GM12878 (cell line): ENCODE results near the gene NEO1. TPM values are rescaled to one million over a fixed set of nuclear protein-coding genes. Genes with fewer than 3 reads are reported as not detected.

ENCODE experiments used
- ATAC-seq: fragments of 200-7000 bp; cut with Tn5 transposase; 3 replicates; pipeline ENCODE4 v1.9.1; 2020; ENCODE audit warnings: mild to moderate bottlenecking, moderate library complexity
- BruUV-seq: library from RNA; stranded (reverse); fragments of 400-500 nt; replicated peaks from 2 replicates; lab custom pipeline; 2021; lab: Mats Ljungman, UMichigan
- CTCF ChIA-PET: fragments of 300-600 bp; sonication (Branson Sonifier 250); formaldehyde crosslinking; extraction: SDS; loops from one replicate; lab custom pipeline; 2021; ENCODE audit warnings: inconsistent platforms; lab: Yijun Ruan, JAX
- POLR2A ChIA-PET: fragments of 350-600 bp; formaldehyde crosslinking; extraction: SDS; loops from one replicate; lab custom pipeline; 2021; ENCODE audit warnings: inconsistent platforms; lab: Charles Lee
- RAD21 ChIA-PET: fragments of 300-600 bp; sonication (Branson Sonifier 250); formaldehyde crosslinking; loops from one replicate; lab custom pipeline; 2023; ENCODE audit warnings: antibody characterized with exemption; ENCODE audit not compliant: unreplicated experiment; lab: Charles Lee
- SMC1A ChIA-PET: fragments of 300-600 bp; sonication (Branson Sonifier 250); formaldehyde crosslinking; loops from one replicate; lab custom pipeline; 2023; ENCODE audit not compliant: unreplicated experiment, uncharacterized antibody; lab: Charles Lee
- DNase-seq: peaks from one replicate; pipeline ENCODE4 v3.0.0-alpha.2; 2011; ENCODE audit warnings: low read depth, low spot score
- FAIRE-seq: peaks from 3 replicates; lab custom pipeline; 2011; peaks lifted over from hg19 to GRCh38; lab: Jason Lieb, UNC
- H2AFZ ChIP-seq: 2 replicates; pipeline ENCODE4 v1.6.0; 2011; ENCODE audit warnings: low read depth, low read length, control low read depth; ENCODE audit not compliant: control insufficient read depth
- H3K27ac ChIP-seq: 2 replicates; pipeline ENCODE4 v1.5.1; 2011; ENCODE audit warnings: control low read depth; ENCODE audit not compliant: control insufficient read depth, insufficient read depth
- H3K27me3 ChIP-seq, 2 experiments: replicated peaks in 1 of 2; 2 replicates each; pipeline versions ENCODE4 v1.6.0 to v1.6.1; 2011; ENCODE audit warnings: low read length in 1 of 2; ENCODE audit not compliant: control insufficient read depth in 2 of 2, insufficient read depth in 2 of 2
- H3K36me3 ChIP-seq, 2 experiments: 2 replicates each; pipeline ENCODE4 v1.5.1; 2011; ENCODE audit warnings: low read length in 1 of 2; ENCODE audit not compliant: control insufficient read depth in 2 of 2, insufficient read depth in 2 of 2
- H3K4me1 ChIP-seq: 2 replicates; pipeline ENCODE4 v1.6.1; 2011; ENCODE audit warnings: mild to moderate bottlenecking, low read length, moderate library complexity, mixed read lengths; ENCODE audit not compliant: control insufficient read depth, insufficient read depth
- H3K4me2 ChIP-seq: 2 replicates; pipeline ENCODE4 v1.6.0; 2011; ENCODE audit warnings: control low read depth; ENCODE audit not compliant: control insufficient read depth, insufficient read depth
- H3K4me3 ChIP-seq: fragments of 200-600 bp; sonication (generic); 2 replicates; pipeline ENCODE4 v1.5.1; 2016
- H3K79me2 ChIP-seq: 2 replicates; pipeline ENCODE4 v1.6.0; 2011; ENCODE audit warnings: low read length; ENCODE audit not compliant: control insufficient read depth, insufficient read depth
- H3K9ac ChIP-seq: 2 replicates; pipeline ENCODE4 v1.8.0; 2011; ENCODE audit warnings: low read length, control low read depth, mixed read lengths; ENCODE audit not compliant: control insufficient read depth, insufficient read depth
- H3K9me3 ChIP-seq: replicated peaks from 3 replicates; pipeline ENCODE4 v1.5.1; 2011; ENCODE audit warnings: mild to moderate bottlenecking, low read length; ENCODE audit not compliant: control insufficient read depth, insufficient read depth
- H4K20me1 ChIP-seq: 2 replicates; pipeline ENCODE4 v1.6.0; 2011; ENCODE audit not compliant: control insufficient read depth, insufficient read depth
- ASH2L ChIP-seq: fragments of 300-600, 200-600 bp; sonication (generic); IDR thresholded peaks from 2 replicates; pipeline ENCODE4 v1.6.1; 2017; ENCODE audit warnings: low read depth, mild to moderate bottlenecking, borderline replicate concordance
- ATF7 ChIP-seq: fragments of 450-650 bp; IDR thresholded peaks from 2 replicates; pipeline ENCODE4 v1.6.1; 2016; ENCODE audit warnings: low read depth, mild to moderate bottlenecking
- BHLHE40 ChIP-seq, 2 experiments: fragments of 450-650 bp in 1 of 2; IDR thresholded peaks; 2 replicates each; pipeline ENCODE4 v1.6.1; 2011 to 2017; ENCODE audit warnings: low read depth in 2 of 2, borderline replicate concordance in 1 of 2, improper control_type of control experiment in 1 of 2, low read length in 1 of 2, mild to moderate bottlenecking in 1 of 2
- CBFB ChIP-seq: IDR thresholded peaks from 2 replicates; pipeline ENCODE4 v1.6.1; 2016; ENCODE audit warnings: antibody characterized with exemption, low read depth
- CREB1 ChIP-seq: IDR thresholded peaks from 2 replicates; pipeline ENCODE4 v1.6.1; 2012; ENCODE audit warnings: low read depth, mild to moderate bottlenecking, inconsistent platforms
- EGR1 ChIP-seq, 2 experiments: IDR thresholded peaks; 1 replicate in 1 of 2; 2 replicates in 1 of 2; pipeline ENCODE4 v1.6.1; 2011 to 2012; ENCODE audit warnings: low read depth in 2 of 2, low read length in 2 of 2, borderline replicate concordance in 1 of 2, mild to moderate bottlenecking in 1 of 2, moderate library complexity in 1 of 2
- ETV6 ChIP-seq, 2 experiments: fragments of 450-650 bp in 1 of 2; IDR thresholded peaks in 1 of 2; conservative IDR thresholded peaks in 1 of 2; 2 replicates each; pipeline ENCODE4 v1.6.1; 2014; ENCODE audit warnings: antibody characterized with exemption in 1 of 2, borderline replicate concordance in 1 of 2, low read depth in 1 of 2, mild to moderate bottlenecking in 1 of 2, moderate library complexity in 1 of 2
- EZH2 ChIP-seq: IDR thresholded peaks from 2 replicates; pipeline ENCODE4 v1.6.1; 2012; ENCODE audit warnings: low read depth, mild to moderate bottlenecking, control low read depth, inconsistent platforms, low read length, borderline replicate concordance; ENCODE audit not compliant: control insufficient read depth
- MTA2 ChIP-seq: fragments of 450-650 bp; IDR thresholded peaks from 2 replicates; pipeline ENCODE4 v1.6.1; 2016; ENCODE audit warnings: low read depth, mild to moderate bottlenecking, moderate library complexity
- NR2F1 ChIP-seq: fragments of 450-650 bp; conservative IDR thresholded peaks from 2 replicates; pipeline ENCODE4 v1.6.1; 2017; ENCODE audit warnings: mild to moderate bottlenecking
- SMC3 ChIP-seq: IDR thresholded peaks from 2 replicates; pipeline ENCODE4 v1.6.1; 2011; ENCODE audit warnings: low read length, improper control_type of control experiment, borderline replicate concordance
- TAF1 ChIP-seq: IDR thresholded peaks from 2 replicates; pipeline ENCODE4 v1.6.1; 2011; ENCODE audit warnings: mild to moderate bottlenecking, low read depth, low read length, borderline replicate concordance
- ZBTB33 ChIP-seq: fragments of 450-650 bp; IDR thresholded peaks from 2 replicates; pipeline ENCODE4 v1.6.1; 2017; ENCODE audit warnings: mild to moderate bottlenecking
- ZBTB4 ChIP-seq: fragments of 450-650 bp; formaldehyde crosslinking; IDR thresholded peaks from 2 replicates; pipeline ENCODE4 v1.4.0; 2022; ENCODE audit warnings: mild to moderate bottlenecking, moderate library complexity
- ZZZ3 ChIP-seq: IDR thresholded peaks from 2 replicates; pipeline ENCODE4 v1.6.1; 2011; ENCODE audit warnings: low read depth; ENCODE audit not compliant: control insufficient read depth, insufficient read length
- WGBS: methylation state at CpG from one replicate; pipeline ENCODE4 v1.1.6; 2016; ENCODE audit warnings: low lambda C conversion rate; ENCODE audit not compliant: insufficient replicate concordance, insufficient coverage; ENCODE audit errors: missing lambda C conversion rate; 5-methylcytosine and 5-hydroxymethylcytosine counted together
- in situ Hi-C: fragments of 300-500 bp; cut with MboI; formaldehyde crosslinking; loops from 9 replicates; pipeline ENCODE4 v1.14.3; 2018; ENCODE audit warnings: mixed read lengths
- intact Hi-C: fragments of 100-400 bp; cut with micrococcal nuclease; formaldehyde crosslinking; loops from one replicate; pipeline ENCODE4 v1.14.2; 2022; ENCODE audit not compliant: unreplicated experiment
- polyA plus RNA-seq, 11 experiments: library from polyadenylated mRNA; depleted of rRNA in 4 of 11; unstranded in 6 of 11; stranded (reverse) in 5 of 11; fragments of >200 nt; fragmentation: Nextera tagmentation in 4 of 11; fragmentation: Illumina TruSeq in 1 of 11; extraction: Ambion mirVana in 4 of 11; extraction: Trizol in 1 of 11; gene quantifications; 1 replicate in 1 of 11; 2 replicates in 10 of 11; pipeline versions ENCODE4 v1.2.1 to v1.2.3, GENCODE V29; 2011 to 2016; ENCODE audit warnings: inconsistent platforms in 2 of 11, missing spikeins in 2 of 11, low read depth in 1 of 11
- total RNA-seq, 4 experiments: library from RNA; depleted of rRNA in 3 of 4; stranded (reverse); fragments of >200 nt in 3 of 4; fragmentation: Illumina TruSeq in 1 of 4; extraction: Trizol in 1 of 4; gene quantifications; 2 replicates each; pipeline versions ENCODE4 v1.2.1 to v1.2.3, GENCODE V29; 2013 to 2021
- TF ChIP-seq, protein P1 (sequence below), 3 experiments: IDR thresholded peaks in 2 of 3; conservative IDR thresholded peaks in 1 of 3; 2 replicates each; pipeline ENCODE4 v1.5.1; 2011; ENCODE audit warnings: low read depth in 3 of 3, low read length in 3 of 3, mild to moderate bottlenecking in 3 of 3, control low read depth in 2 of 3, moderate library complexity in 2 of 3, inconsistent platforms in 1 of 3, mixed read lengths in 1 of 3; ENCODE audit not compliant: control insufficient read depth in 2 of 3, insufficient read depth in 1 of 3; ENCODE audit errors: extremely low read depth in 1 of 3

NEO1 gene
- total and polyA plus RNA-seq, 10 of the 15 experiments (the other 5 are each of a cell fraction or from before 2014, with no cell fraction given) = 0.03 to 2.0 (median 0.32) TPM

- H3K27me3 ChIP-seq = no peaks in the 10 kb centered on the region
- TF ChIP-seq CREB1 = no peak
- TF ChIP-seq BHLHE40 (IDR thresholded peaks at IDR 0.05; ENCODE audit: borderline replicate concordance in 1 of 2, low read depth in 2 of 2, low read length in 1 of 2) = no peak
- no peak for TF ChIP-seq ZBTB33
- no peak for TF ChIP-seq MTA2
- TF ChIP-seq SMC3 = no peak
- no peak for TF ChIP-seq TAF1
- TF ChIP-seq NR2F1 = no peak
- TF ChIP-seq, protein P1, sequence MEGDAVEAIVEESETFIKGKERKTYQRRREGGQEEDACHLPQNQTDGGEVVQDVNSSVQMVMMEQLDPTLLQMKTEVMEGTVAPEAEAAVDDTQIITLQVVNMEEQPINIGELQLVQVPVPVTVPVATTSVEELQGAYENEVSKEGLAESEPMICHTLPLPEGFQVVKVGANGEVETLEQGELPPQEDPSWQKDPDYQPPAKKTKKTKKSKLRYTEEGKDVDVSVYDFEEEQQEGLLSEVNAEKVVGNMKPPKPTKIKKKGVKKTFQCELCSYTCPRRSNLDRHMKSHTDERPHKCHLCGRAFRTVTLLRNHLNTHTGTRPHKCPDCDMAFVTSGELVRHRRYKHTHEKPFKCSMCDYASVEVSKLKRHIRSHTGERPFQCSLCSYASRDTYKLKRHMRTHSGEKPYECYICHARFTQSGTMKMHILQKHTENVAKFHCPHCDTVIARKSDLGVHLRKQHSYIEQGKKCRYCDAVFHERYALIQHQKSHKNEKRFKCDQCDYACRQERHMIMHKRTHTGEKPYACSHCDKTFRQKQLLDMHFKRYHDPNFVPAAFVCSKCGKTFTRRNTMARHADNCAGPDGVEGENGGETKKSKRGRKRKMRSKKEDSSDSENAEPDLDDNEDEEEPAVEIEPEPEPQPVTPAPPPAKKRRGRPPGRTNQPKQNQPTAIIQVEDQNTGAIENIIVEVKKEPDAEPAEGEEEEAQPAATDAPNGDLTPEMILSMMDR (IDR thresholded peaks at IDR 0.05 in 2 of 3, conservative IDR thresholded peaks at IDR 0.05 in 1 of 3; ENCODE audit: control insufficient read depth in 2 of 3, extremely low read depth in 1 of 3, insufficient read depth in 1 of 3, low read depth in 3 of 3, low read length in 3 of 3) = no peak
- no peak for TF ChIP-seq EZH2
- no peak for TF ChIP-seq ASH2L
- TF ChIP-seq CBFB = no peak
- TF ChIP-seq ETV6 (conservative IDR thresholded peaks at IDR 0.05 in 1 of 2, IDR thresholded peaks at IDR 0.05 in 1 of 2; ENCODE audit: borderline replicate concordance in 1 of 2, low read depth in 1 of 2) = no peak
- TF ChIP-seq ZZZ3 = no peak
- TF ChIP-seq ATF7 = no peak
- TF ChIP-seq ZBTB4 (CRISPR knock-in tag) = no peak
- TF ChIP-seq EGR1 (IDR thresholded peaks at IDR 0.05; ENCODE audit: borderline replicate concordance in 1 of 2, low read depth in 2 of 2, low read length in 2 of 2) = no peak
- no peaks in the 10 kb centered on the region; the same call in 1 of the 2 replicates for H4K20me1 ChIP-seq
- BruUV-seq = no TSS peak
- intact Hi-C loops (no loop called here), in situ Hi-C loops (no loop called here)
- ChIA-PET RAD21 (no interaction called here), CTCF (no interaction called here), SMC1A (no interaction called here), POLR2A (no interaction called here)
- DNase-seq (no peak), ATAC-seq (no peak), FAIRE-seq (no peak)
- H3K36me3 ChIP-seq = no peaks in the 10 kb centered on the region
- no peak overlapping the region for H3K9ac ChIP-seq
- no peaks in the 10 kb centered on the region for H3K79me2 ChIP-seq
- no peaks in the 10 kb centered on the region for H3K9me3 ChIP-seq
- 35% methylated on average over 10 of the region's 10 CpGs for WGBS
- H3K4me3 ChIP-seq = no peak overlapping the region
- no peak overlapping the region for H3K4me2 ChIP-seq
- H3K27ac ChIP-seq = no peak overlapping the region
- H2AFZ ChIP-seq = no peak overlapping the region
- no peaks in the 10 kb centered on the region for H3K4me1 ChIP-seq
Observed at GRCh38 chr15:73352082-73352481, 299.8 kb downstream of the NEO1 start.
